Heart left ventricle (tissue), 13 donors: ENCODE data around the gene OCSTAMP.

Experiments used
- CTCF ChIP-seq, 12 donors: fragments of 200-600 bp; sonication (generic) in 4 of 12; IDR thresholded peaks; one replicate each; pipeline versions ENCODE4 v1.5.0 to v1.8.0; 2018 to 2022; ENCODE audit warnings: antibody characterized with exemption in 12 of 12, mild to moderate bottlenecking in 5 of 12
- POLR2A ChIP-seq, 2 donors: fragments of 450-650 bp; IDR thresholded peaks; one replicate each; pipeline ENCODE4 v1.6.1; 2017; ENCODE audit warnings: antibody characterized with exemption in 2 of 2, mild to moderate bottlenecking in 2 of 2, moderate library complexity in 2 of 2
- donor health status: ischemic (EF 13 %, LVEDD 7.1; RV severe dilation, severe dysfunction).
- donor health status: DM: no; HTN: yes; CAD: no.
- donor health status: DM: no; HTN: no; CAD: no.
- donor health status: ischemic (EF 25% LVEDD 6.9; RV normal size, moderate dysfunction).
- donor health status: ischemic (EF 25% LVEDD 5.7; RV mildly dilated, moderate dysfunction).
- donor health status: ischemic (EF 35%, LVEDD 5.7; RV mildly dilated, moderate dysfunction).
- donor health status: nonischemic (EF 11% LVEDD 7.7; RV severe dilation, severe dysfunction).
- donor health status: DM: yes; HTN: yes; CAD: no.
- donor health status: PGD.
- donor health status: ischemic (EF 29% LVEDD 5.4; RV normal size, mild dysfunction).
- donor health status: nonischemic (EF 23%, LVEDD 6.1; RV moderate dilation, normal function).

GRCh38 chr20:46559685-46560440 lies 9.4 kb upstream of the OCSTAMP start:
- TF ChIP-seq CTCF (IDR thresholded peaks at IDR 0.05) (peak in 7 of 12 donors; percentile 13 to 40 (median 24)), POLR2A (IDR thresholded peaks at IDR 0.05) (no peak)
